ENCODE data around the gene CCDC69.

DNA sequence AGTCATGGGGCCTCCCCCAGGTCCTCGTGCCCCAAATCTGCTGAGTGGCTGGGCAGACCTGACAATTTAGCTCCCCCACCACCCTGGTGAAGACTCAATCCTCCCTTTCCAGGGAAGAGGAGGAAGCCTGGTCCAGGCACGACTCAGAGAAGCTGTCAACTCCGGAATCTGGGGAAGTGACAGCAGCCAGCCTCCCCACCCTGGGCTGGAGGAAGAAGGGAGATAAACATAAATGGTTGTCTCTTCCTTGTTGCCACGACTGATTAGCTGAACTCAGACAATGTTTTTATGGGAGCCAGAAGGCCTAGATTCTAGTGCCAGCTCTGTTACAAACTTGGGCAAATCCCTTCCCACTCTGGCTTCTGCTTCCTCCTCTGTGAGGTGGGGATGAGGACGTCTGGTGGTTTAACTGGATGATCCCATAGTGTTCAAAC lies 15.4 kb downstream of the CCDC69 start:
- no peak for TF ChIP-seq POLR2A (IDR thresholded peaks at IDR 0.05; ENCODE audit: extremely low read depth, insufficient read length)
- no peak for TF ChIP-seq MAX (IDR thresholded peaks at IDR 0.05; ENCODE audit: low read depth, low read length)

All from NB4 (cell line).